DMS153 treated with DMSO at 0.1 percent for 48 hours (cell line): Measurements from ENCODE around the gene UPF2.
"Not testable (repeated sequence)": the region's sequence is repeated elsewhere in the genome, so short reads cannot be mapped to it uniquely, and the experiment has no call there.

Source experiments
- DNase-seq: peaks from one replicate; lab custom pipeline; 2025; ENCODE audit not compliant: unreplicated experiment; lab: John Stamatoyannopoulos, UW

Gene UPF2

GRCh38 chr10:12041766-12042408 is 722 bp downstream of the UPF2 start:
- DNase-seq, result no peak

GRCh38 chr10:12036073-12036655 is 6.4 kb downstream of the UPF2 start:
- no peak for DNase-seq

DNA sequence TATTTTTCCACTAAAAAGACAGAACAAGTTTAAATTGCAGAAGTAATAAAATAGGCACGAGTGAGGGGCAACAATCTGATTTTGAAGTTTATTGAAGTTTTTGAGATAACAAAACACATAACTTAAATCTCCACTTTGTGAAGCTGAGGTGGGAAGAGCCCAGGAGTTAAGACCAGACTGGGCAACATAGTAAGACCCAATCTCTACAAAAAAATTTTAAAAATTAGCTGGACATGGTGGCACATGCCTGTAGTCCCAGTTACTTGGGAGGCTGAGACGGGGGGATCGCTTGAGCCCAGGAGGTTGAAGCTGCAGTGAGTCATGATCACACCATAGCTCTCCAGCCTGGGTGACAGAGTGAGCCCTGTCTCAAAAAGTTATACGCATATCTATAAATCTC is 11.2 kb downstream of the UPF2 start:
- DNase-seq, result no peak

DNA sequence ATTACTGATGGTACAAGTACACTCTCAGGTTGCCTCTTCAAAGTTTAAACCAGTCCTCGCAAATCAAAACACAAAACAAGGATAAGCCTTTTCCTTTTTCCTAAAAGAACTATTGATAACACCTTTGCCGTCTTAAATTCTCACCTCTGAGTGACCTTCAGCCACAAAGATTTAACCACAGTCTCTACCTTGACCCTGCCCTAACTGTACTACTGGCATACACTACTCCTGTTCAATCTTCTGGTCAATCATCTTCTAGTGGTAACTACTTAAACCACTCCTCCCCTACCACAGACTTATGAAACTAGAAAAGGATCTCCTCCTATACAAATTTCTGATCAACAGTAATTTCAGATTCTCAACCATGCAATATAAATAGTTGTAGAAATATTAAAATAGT is 15.1 kb downstream of the UPF2 start:
- no peak for DNase-seq

DNA sequence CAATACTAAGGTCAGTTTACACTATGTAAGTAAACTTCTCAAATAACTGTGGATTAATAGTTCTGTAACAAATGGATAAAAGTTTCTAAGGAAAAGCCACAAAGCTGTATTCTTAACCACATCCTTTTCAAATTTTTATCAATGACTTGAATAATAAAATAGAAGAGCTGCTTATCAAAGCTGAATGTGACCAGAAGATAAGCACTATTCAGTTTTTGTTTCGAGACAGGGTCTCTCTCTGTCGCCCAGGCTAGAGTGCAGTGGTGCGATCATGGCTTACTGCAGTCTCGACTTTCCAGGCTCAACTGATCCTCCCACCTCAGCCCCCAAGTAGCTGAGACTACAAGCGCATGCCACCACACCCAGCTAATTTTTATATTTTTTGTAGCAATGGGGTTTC is 17.0 kb downstream of the UPF2 start:
- DNase-seq, result no peak

- no peak for DNase-seq
Observed at GRCh38 chr10:12022580-12023257, 19.9 kb downstream of the UPF2 start.

DNA sequence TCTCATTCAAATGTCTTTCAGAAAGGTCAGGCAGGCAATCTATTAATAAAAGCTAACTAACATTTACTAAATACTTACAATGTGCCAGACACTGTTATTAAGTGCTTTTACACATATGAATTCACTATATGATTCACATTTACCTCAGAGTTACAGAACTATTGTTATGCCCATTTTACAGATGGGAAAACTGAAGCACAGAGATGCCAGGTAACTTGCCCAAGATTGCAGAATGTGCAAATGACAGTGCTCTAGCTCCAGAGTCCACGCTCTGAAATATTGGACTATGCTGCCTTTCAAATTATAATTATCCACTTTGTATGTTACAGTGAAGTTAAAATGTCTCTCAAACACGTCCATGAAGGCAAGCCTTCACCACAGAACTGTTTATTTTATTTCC is 22.0 kb downstream of the UPF2 start:
- no peak for DNase-seq

DNA sequence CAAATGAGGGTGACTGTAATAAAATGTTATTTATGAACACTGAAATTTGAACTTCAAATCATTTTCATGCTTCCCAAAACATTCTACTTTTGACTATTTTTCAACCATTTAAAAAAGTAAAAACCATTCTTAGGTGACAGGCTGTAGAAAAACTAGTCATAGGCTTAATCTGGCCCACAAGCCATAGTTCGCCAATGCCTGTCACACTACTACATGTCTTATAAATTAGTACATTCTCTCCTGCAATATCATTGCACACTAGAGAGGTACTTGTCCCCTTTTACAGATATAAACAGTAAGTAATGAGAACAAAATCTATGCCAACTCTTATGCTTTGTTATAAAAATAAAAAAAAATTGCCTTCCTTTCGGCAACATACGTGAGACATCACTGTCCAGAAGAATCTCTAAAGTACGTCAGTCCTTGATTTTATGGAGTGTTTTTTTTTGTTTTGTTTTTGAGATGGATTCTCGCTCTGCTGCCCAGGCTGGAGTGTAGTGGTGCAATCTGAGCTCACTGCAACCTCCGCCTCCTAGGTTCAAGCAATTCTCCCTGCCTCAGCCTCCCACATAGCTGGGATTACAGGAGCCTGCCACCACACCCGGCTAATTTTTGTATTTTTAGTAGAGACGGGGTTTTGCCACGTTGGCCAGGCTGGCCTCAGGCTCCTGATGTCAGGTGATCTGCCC is 23.2 kb downstream of the UPF2 start:
- no peak for DNase-seq

DNA sequence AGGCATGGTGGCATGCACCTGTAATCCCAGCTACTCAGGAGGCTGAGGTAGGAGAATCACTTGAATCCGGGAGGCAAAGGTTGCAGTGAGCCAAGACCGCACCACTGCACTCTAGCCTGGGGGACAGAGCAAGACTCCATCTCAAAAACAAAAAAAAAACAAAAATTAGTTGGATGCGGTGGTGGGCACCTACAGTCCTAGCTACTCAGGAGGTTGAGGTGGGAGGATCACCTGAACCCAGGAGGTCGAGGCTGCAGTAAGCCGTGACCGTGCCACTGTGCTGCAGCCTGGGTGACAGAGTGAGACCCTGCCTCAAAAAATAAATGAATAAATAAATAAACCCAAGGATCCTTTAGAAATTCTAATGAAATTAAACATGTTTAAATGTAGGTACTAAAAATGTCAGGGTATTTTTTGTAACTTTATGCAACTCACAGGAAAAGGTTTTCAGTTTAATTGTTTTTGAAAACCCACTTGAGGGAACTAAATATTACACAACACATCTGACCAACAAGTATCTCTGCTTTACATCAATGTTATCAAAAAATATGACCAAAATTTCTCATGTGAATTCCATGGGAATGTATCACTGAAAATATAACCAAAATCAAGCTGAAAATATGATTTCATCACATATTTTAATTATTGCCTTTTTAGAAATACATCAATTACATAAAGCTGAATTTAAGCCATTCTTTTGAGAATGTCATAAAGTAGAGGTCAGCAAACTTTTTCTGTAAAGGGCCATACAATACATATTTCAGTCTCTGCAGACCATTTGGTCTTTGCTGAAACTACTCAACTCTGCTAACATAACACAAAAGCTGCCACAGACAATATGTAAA is 23.9 kb downstream of the UPF2 start:
- DNase-seq, result no peak

- DNase-seq, result no peak
Observed at GRCh38 chr10:12013926-12014325, 28.7 kb downstream of the UPF2 start.

- DNase-seq, result not testable (repeated sequence)
Observed at GRCh38 chr10:12013391-12013790, 29.2 kb downstream of the UPF2 start.

DNA sequence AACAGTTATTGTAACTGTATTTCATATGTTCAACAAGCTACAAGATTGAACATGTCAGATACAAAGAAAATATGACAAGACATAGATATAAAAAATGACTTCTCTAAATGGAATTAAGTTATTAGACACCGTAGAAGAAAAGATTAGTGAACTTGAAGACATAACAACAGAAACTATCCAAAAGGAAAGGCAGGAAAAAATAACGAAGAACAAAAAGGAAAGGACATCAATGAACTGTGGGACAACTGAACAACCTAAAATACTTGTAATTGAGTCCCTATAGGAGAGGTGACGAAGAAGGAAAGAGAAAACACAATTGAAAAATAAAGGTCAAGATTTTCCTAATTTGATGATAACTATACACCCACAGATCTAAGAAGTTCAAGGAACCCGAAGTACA is 32.3 kb downstream of the UPF2 start:
- no peak for DNase-seq

GRCh38 chr10:12008842-12009241 is 33.8 kb downstream of the UPF2 start:
- DNase-seq, result not testable (repeated sequence)

DNA sequence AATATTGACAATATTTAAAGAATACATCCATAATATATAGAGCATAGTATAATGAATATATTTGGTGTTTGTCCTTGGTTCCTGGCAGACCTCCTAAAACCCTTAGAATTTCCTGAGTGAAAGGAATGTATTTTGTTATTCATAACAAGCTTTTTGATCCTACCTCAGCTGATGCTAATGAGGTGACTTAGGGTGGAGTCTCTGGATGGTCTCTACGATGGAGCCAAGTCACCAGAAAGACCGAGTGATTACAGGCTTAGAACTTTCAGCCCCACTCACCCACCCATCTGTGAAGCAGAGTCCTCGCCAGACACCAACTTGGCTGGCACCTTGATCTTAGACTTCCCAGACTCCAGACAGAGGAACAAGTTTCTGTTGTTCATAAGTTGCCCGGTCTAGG is 35.9 kb downstream of the UPF2 start:
- DNase-seq, result no peak

GRCh38 chr10:11993834-11994468 is 48.7 kb downstream of the UPF2 start:
- DNase-seq, result no peak

GRCh38 chr10:11988924-11989323 is 53.7 kb downstream of the UPF2 start:
- DNase-seq, result no peak

DNA sequence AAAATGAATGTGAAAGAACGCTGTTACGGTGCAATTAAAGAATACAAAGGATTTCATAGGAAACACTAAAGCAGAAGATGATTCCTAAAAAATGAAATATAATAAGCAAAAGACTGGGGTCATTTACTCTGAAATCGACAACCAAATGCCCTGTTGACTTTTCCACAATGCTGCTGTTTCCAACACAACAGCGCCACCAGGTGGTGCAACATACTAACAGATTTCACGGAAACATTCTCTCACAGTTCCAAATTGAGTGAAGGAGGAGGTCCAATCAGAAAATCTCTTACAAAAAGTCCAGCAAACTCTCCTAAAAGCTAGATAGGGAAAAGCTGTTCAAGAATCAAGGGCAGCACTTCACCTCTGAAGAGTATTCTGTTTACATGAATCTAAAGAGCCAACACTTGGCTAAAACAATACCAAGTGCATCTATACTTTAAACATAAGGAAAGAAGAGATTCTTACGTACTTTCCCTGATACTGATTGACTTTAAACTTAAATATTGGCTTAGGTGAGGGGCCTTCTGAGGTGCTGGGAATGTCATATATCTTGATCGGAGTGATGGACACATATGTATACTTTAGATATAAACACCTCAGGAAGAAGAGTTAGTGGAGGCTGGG is 55.9 kb downstream of the UPF2 start:
- peak; percentile 6 for DNase-seq

DNA sequence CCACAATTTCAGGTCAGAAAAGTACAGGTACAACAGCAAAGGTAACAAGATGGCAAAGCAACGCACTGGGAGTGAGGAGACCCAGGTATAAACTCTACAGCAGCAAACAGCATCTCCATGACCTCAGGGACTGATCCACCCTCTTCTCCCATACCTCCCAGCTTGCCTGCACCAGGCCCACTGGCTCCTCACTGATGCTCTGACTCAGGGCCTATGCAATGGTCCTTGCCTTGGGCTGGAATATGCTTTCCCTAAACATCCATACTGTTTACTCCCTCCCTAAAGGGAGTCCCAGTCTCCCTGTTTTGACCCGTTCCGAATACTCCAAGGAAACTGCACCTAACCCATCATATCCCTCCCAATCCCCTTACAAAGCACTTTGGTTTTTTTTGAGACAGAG is 60.4 kb downstream of the UPF2 start:
- DNase-seq, result no peak

- no peak for DNase-seq
Observed at GRCh38 chr10:11975795-11976194, 66.8 kb downstream of the UPF2 start.

- not testable (repeated sequence) for DNase-seq
Observed at GRCh38 chr10:11972523-11972922, 70.1 kb downstream of the UPF2 start.
